Measurements from ENCODE around the gene DCUN1D4. TPM values are rescaled to one million over a fixed set of nuclear protein-coding genes. Genes with fewer than 3 reads are reported as not detected.

Gene DCUN1D4
- 30.4 and 65.2 TPM in 2 replicates for total RNA-seq (2014; rRNA removed; shearing (Covaris generic))

DNA sequence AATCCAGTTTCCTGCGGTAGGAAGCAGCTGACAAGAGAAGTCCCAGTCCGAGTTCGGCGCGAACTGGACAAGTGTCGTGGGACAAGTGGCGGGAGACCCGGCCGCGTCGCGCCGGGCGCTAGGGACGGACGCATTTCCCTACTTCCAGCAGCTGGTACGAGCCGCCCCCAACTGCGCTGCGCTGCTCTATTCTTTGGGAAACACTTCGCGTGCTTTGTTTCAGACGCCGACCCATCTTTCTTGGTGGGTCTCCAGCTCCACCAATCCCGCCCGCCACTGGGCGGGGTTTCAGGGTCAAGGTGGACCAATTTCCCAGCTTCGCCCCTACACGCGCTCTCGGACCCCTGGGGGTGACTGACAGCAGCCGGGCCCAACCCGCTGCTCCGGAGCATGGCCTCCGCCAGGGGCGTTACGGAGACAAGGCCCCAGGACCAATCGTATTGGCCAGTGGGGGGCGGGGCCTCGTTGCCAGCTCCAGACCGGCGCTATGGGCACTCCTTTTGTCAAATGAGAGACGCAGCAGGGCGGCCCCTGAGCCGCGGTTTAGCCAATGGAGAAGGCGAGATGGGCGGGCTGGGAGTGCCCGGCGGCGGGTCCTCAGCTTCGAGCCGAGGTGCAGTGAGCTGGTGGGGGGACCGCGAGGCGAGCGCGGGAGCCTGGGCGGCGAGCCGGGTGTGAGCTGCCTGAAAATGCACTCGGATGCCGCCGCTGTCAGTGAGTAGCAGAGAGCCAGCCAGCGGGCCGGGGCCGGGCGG lies at the start of gene DCUN1D4:
DCUN1D4 (plus strand) TSS at position 600 of the 755 bp plus-strand sequence; CDS start at position 690, 90 bp downstream.
- H3K27me3 ChIP-seq (replicated peaks), result no peaks in the 10 kb centered on the region
- H3K4me1 ChIP-seq (replicated peaks), result peaks cover 6% of the 10 kb centered on the region
- H3K36me3 ChIP-seq, result no peaks in the 10 kb centered on the region
- peak within 1 kb of the TSS; percentile 72 for H3K27ac ChIP-seq
- H3K9me3 ChIP-seq (replicated peaks), result no peaks in the 10 kb centered on the region
- DNase-seq (ENCODE audit: low read depth in 1 of 2, low spot score in 2 of 2), result peak; percentile 99 to 100
- peak within 1 kb of the TSS; percentile 77 for H3K4me3 ChIP-seq

DNA sequence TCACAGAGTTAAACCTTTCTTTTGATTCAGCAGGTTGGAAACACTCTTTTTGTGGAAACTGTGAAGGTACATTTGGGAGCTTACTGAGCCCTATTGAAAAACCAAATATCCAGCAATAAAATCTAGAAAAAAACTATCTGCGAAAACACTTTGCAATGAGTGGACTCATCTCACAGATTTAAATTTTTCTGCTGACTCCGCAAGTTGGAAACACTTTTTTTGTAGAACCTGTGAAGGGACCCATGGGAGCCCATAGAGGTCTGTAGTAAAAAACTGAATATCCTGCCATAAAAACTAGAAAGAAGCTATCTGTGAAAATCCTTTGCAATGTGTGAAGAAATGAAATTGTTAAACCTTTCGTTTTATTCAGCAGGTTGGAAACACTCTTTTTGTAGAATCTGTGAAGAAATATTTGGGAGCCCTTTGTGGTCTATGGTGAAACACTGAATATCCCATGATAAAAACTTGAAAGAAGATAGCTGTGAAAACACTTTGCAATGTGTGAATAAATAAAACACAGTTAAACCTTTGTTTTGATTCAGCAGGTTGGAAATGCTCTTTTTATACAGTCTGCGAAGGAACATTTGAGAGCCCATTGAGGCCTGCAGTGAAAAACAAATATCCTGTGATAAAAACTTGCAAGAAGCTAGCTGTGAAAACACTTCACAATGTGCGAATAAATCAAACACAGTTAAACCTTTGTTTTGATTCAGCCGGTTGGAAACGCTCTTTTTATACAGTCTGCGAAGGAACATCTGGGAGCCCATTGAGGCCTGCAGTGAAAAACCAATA lies 22.3 kb upstream of the DCUN1D4 start:
- H3K36me3 ChIP-seq, result no peaks in the 10 kb centered on the region
- no peaks in the 10 kb centered on the region for H3K9me3 ChIP-seq (replicated peaks)
- DNase-seq (ENCODE audit: low read depth in 1 of 2, low spot score in 2 of 2), result no peak
- H3K4me3 ChIP-seq, result no peak overlapping the region
- H3K4me1 ChIP-seq (replicated peaks), result no peaks in the 10 kb centered on the region
- no peaks in the 10 kb centered on the region for H3K27me3 ChIP-seq (replicated peaks)
- H3K27ac ChIP-seq, result no peak overlapping the region

DNA sequence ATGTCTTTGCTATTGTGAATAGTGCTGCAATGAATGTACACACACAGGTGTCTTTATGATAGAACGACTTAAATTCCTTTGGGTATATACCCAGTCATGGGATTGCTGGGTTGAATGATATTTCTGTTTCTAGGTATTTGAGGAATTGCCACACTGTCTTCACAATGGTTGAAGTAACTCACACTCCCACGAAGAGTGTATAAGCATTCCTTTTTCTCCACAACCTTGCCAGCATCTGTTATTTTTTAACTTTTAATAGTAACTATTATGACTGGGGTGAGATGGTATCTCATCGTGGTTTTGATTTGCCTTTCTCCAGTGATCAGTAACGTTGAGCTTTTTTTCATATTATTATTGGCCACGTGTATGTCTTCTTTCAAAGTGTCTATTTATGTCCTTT lies 17.6 kb upstream of the DCUN1D4 start:
- Histone ChIP-seq H3K9me3 (replicated peaks) (no peaks in the 10 kb centered on the region), H3K27ac (no peak overlapping the region), H3K27me3 (replicated peaks) (0 out of 2 replicates have a peak, but pooled peaks cover 3% of the 10 kb centered on the region), H3K36me3 (no peaks in the 10 kb centered on the region), H3K4me1 (replicated peaks) (no peaks in the 10 kb centered on the region), H3K4me3 (no peak overlapping the region)
- DNase-seq (ENCODE audit: low read depth in 1 of 2, low spot score in 2 of 2), result no peak

DNA sequence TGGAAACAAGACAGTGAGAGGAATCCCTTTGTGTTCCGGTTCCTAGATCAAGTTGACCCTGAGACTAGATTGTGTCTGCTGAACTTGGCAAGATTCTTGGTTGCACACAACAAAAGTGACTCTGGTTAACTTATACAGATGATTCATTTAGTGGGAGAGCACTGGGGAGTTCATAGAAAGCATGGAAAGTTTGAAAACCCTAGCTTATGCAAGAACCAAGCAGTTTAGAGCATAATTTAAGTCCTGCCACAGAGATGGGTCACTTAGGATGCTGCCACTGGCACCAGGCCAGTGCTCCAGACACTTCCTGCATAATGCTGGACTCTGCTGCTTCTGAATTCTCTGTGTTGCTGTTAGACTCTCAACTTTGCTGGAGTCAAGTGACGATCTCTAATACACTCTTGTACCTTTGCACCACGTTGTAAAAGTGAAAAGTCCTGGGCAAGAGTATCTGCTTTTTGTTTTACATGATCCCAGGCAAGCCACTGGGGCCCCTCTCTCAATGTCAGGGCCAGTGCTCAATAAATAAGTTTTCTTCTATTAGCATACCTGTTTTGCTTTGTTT lies 12.7 kb upstream of the DCUN1D4 start:
- Histone ChIP-seq H3K9me3 (replicated peaks) (no peaks in the 10 kb centered on the region), H3K27ac (no peak overlapping the region)

DNA sequence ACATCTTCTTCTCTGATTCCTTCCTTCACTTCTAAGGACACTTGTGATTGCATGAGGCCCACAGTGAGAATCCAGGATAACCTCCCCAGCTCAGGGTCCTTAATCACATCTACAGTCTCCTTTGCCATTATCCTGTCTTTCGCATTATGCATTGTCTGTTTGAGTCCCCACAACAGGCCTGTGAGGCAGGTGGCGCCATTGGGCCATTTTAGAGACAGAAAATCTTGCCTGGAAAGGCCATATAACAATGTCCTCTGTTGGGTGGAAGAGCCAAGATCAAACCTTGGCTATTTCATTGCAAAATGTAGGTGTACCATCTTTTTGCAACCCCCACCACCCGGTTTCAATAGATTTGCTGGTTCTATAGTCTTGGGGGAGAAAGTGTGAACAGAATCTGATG lies 11.8 kb upstream of the DCUN1D4 start:
- DNase-seq (ENCODE audit: low read depth in 1 of 2, low spot score in 2 of 2), result peak in 1 of 2 experiments; percentile 23

More for the DNA sequence above, 12.7 kb upstream of the DCUN1D4 start:
- DNase-seq (ENCODE audit: low read depth in 1 of 2, low spot score in 2 of 2), result no peak
- no peak overlapping the region for H3K4me3 ChIP-seq
- H3K27me3 ChIP-seq (replicated peaks), result 0 out of 2 replicates have a peak, but pooled peaks cover 3% of the 10 kb centered on the region
- no peaks in the 10 kb centered on the region for H3K36me3 ChIP-seq
- H3K4me1 ChIP-seq (replicated peaks), result no peaks in the 10 kb centered on the region

DNA sequence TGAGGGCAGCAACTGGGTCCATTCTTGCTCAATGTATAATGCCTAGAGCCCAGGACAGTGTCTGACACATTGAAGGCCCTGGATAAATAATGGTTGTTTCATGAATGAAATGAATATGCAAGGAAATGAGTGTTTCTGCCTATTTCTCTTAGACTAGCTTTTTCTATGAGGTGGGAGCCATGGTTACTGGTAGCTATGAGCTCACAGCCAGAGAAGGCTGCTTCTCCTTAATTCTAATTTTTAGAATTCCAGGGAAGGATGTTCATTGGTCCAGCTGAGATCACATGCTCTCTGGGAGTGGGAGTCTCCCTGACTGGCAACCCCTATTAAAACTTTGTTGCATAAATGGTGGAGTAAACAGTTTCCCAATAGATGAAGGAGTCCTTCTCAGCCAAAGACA lies 9.7 kb upstream of the DCUN1D4 start:
- Histone ChIP-seq H3K36me3 (no peaks in the 10 kb centered on the region), H3K27me3 (replicated peaks) (no peaks in the 10 kb centered on the region), H3K4me1 (replicated peaks) (no peaks in the 10 kb centered on the region), H3K4me3 (no peak overlapping the region), H3K9me3 (replicated peaks) (no peaks in the 10 kb centered on the region), H3K27ac (no peak overlapping the region)
- no peak for DNase-seq (ENCODE audit: low read depth in 1 of 2, low spot score in 2 of 2)

More for the DNA sequence above, 11.8 kb upstream of the DCUN1D4 start:
- H3K4me3 ChIP-seq, result no peak overlapping the region
- H3K27me3 ChIP-seq (replicated peaks), result 0 out of 2 replicates have a peak, but pooled peaks cover 3% of the 10 kb centered on the region
- no peaks in the 10 kb centered on the region for H3K9me3 ChIP-seq (replicated peaks)
- H3K36me3 ChIP-seq, result no peaks in the 10 kb centered on the region
- H3K27ac ChIP-seq, result no peak overlapping the region
- H3K4me1 ChIP-seq (replicated peaks), result no peaks in the 10 kb centered on the region

DNA sequence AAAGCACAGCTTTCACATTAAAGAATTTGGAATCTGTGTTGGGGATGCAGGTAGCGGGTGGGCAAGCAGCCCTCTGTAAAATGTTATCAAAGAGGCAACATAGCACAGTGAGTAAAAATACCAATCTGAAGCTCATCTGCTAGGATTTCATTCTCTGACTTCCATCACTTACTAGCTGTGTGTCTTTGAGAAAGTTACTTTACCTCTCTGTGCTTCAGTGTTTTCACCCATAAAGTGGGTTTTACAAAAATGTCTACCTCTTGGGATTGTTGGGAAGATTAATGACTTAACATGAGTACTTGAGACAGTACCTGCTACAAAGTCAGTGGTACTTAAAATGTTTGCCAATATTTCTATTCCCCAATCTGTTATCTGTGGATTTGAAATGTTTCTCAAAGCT lies 7.9 kb upstream of the DCUN1D4 start:
- Histone ChIP-seq H3K27ac (no peak overlapping the region), H3K9me3 (replicated peaks) (no peaks in the 10 kb centered on the region), H3K4me1 (replicated peaks) (no peaks in the 10 kb centered on the region), H3K36me3 (no peaks in the 10 kb centered on the region), H3K27me3 (replicated peaks) (no peaks in the 10 kb centered on the region), H3K4me3 (no peak overlapping the region)
- DNase-seq (ENCODE audit: low read depth in 1 of 2, low spot score in 2 of 2), result no peak

DNA sequence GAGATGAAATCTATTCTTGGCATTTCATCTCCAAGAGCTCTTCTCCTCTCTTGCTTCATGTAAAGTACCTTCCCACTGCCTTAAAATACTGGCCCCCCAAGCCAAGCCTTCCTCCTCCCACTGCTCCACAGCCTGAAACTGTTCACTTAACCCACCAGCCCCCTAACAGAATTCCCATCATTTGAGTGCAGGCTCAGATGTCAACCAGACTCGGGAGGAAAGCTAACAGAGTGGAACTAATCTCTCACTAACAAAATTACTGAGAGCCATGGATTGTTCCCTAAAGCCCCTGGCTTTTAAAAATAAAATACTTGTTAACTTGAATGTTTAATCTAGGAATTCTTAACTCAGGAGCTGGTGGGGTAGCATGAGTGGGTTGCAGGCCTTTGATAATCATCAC lies 7.1 kb upstream of the DCUN1D4 start:
- H3K9me3 ChIP-seq (replicated peaks), result no peaks in the 10 kb centered on the region
- H3K4me1 ChIP-seq (replicated peaks), result no peaks in the 10 kb centered on the region
- H3K27me3 ChIP-seq (replicated peaks), result no peaks in the 10 kb centered on the region
- no peak overlapping the region for H3K4me3 ChIP-seq
- DNase-seq (ENCODE audit: low read depth in 1 of 2, low spot score in 2 of 2), result no peak
- H3K27ac ChIP-seq, result no peak overlapping the region
- H3K36me3 ChIP-seq, result no peaks in the 10 kb centered on the region

DNA sequence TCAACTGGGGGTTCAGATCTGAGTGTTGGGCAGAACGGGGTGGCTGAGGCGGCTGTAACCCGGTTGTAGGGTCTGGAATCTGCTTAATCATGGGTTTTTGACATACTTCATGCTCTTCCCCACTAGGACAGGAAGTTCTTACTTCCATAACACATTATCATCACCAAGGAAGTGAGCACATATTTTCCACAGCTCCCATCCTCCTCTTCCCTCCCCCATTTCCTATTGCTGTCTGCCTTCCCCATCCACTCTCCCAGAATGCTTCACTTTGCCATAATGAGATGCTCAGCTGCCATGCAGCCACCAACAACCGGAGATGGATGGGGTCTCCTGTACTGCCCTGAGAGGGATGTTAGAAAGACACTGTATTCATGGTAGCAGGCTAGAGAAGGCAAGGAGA lies 6.4 kb upstream of the DCUN1D4 start:
- Histone ChIP-seq H3K27ac (no peak overlapping the region), H3K27me3 (replicated peaks) (no peaks in the 10 kb centered on the region)
- no peak for DNase-seq (ENCODE audit: low read depth in 1 of 2, low spot score in 2 of 2)

DNA sequence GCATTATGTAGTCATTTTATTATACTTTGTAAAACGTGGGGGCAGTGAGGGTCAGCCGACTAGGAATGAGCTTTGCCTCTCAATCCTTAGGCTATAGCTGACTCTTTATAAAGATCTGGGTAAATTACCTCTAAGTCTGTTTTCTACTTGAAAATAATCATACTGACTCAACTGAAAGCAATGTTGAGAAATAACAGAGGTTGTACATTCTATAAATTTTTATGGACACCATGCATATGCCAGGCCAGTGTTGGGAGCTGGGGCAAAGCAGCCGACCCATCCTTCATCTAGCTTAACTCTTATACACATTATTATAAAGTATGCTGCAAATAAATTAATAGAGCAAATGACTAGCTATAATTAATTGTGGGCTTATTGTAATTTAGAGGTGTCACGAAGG lies 2.2 kb upstream of the DCUN1D4 start:
- no peak overlapping the region for H3K4me3 ChIP-seq
- H3K9me3 ChIP-seq (replicated peaks), result no peaks in the 10 kb centered on the region
- H3K27ac ChIP-seq, result no peak overlapping the region
- H3K27me3 ChIP-seq (replicated peaks), result no peaks in the 10 kb centered on the region
- H3K4me1 ChIP-seq (replicated peaks), result peaks cover 6% of the 10 kb centered on the region
- DNase-seq (ENCODE audit: low read depth in 1 of 2, low spot score in 2 of 2), result no peak
- H3K36me3 ChIP-seq, result no peaks in the 10 kb centered on the region

More for the DNA sequence above, 6.4 kb upstream of the DCUN1D4 start:
- Histone ChIP-seq H3K9me3 (replicated peaks) (no peaks in the 10 kb centered on the region), H3K36me3 (no peaks in the 10 kb centered on the region), H3K4me3 (no peak overlapping the region), H3K4me1 (replicated peaks) (no peaks in the 10 kb centered on the region)

DNA sequence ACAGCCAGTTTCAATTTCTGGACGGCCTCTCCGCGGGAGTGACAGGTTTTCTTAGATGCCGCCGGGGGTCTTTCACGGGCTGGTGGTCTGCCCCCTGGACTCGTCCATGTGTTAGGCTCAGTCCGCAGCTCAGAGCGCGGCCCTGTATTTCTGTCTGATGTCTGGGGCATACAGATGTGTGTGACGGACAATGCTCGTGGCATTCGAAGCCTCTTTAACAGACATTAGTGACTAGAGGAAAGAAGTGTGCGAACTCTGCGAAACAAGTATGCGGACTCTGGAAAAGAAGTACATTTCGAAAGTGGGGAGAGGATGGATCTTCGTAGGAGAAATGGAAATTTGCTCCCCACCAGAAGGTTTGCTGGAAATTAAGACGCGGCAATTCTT lies 793 bp upstream of the DCUN1D4 start:
- DNase-seq (ENCODE audit: low read depth in 1 of 2, low spot score in 2 of 2), result no peak
- peak overlapping the region; percentile 77 for H3K4me3 ChIP-seq
- no peaks in the 10 kb centered on the region for H3K27me3 ChIP-seq (replicated peaks)
- H3K9me3 ChIP-seq (replicated peaks), result no peaks in the 10 kb centered on the region
- H3K36me3 ChIP-seq, result no peaks in the 10 kb centered on the region
- peaks cover 6% of the 10 kb centered on the region for H3K4me1 ChIP-seq (replicated peaks)
- H3K27ac ChIP-seq, result no peak overlapping the region

DNA sequence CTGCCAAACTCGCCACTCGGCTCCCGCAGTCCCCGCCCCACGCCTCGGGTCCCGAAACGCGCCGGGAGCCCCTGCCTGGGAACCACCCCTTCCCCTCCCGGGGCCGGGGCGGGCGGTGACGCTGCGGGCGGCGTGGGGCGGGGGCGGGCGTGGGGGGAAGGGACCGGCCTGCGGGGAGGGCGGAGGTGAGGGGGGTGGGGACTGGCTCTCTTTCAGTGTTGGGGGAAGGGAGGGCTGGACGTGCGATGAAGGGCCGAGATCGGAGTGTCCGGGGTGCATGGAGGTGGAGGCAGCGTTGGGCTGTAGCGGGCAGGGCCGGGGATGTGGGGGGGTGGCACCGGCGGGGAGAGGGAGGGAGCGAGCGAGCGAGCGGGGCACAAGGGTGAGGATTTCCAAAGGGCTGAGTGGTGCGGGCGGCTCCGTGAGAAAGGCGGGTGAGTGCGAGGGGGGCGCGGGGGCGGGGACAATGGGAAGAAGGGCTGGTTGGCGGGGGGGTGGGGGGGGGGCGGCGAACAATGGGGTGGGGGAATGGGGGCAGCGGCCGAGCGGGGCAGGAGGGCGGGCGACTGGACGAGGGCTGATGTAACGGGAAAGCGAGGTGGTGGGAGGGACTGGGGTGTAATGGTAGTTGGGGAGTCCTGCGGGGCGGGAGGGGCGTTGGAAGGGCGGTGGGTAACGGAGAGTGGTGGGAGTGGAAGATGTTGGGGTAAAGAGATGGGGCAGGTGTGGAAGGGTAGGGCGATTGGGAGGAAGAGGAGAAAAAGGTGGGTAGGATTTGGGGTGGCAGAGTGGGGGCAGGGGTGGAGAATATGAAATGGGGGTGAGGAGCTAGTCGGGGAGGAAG lies 578 bp downstream of the DCUN1D4 start:
- peak in 1 of 2 experiments; percentile 82 for DNase-seq (ENCODE audit: low read depth in 1 of 2, low spot score in 2 of 2)

More for the DNA sequence above, 578 bp downstream of the DCUN1D4 start:
- Histone ChIP-seq H3K27me3 (replicated peaks) (no peaks in the 10 kb centered on the region), H3K4me3 (peak overlapping the region; percentile 77), H3K9me3 (replicated peaks) (no peaks in the 10 kb centered on the region), H3K27ac (peak overlapping the region; percentile 72), H3K4me1 (replicated peaks) (peaks cover 6% of the 10 kb centered on the region), H3K36me3 (no peaks in the 10 kb centered on the region; the same call in 1 of the 2 replicates)
